ENCODE measurements around the gene UBASH3B. TPM values are rescaled to one million over a fixed set of nuclear protein-coding genes. Genes with fewer than 3 reads are reported as not detected.

Gene UBASH3B
- total RNA-seq, 1 experiment from 2014 or later = 8.0 TPM

- Histone ChIP-seq H3K79me2 (ENCODE audit: insufficient read depth, low read length) (no peaks in the 10 kb centered on the region), H2BK120ac (ENCODE audit: low read depth, low read length, poor library complexity, severe bottlenecking) (no peak overlapping the region), H4K8ac (replicated peaks; ENCODE audit: insufficient read length, low read depth, low read length) (no peak overlapping the region), H4K5ac (ENCODE audit: insufficient read length, low read depth, low read length) (no peak overlapping the region), H3K27ac (ENCODE audit: insufficient read length, low read depth, low read length) (no peak overlapping the region), H2AK5ac (ENCODE audit: insufficient read length, low read length) (no peak overlapping the region), H3K18ac (ENCODE audit: insufficient read length, low read depth, low read length) (no peak overlapping the region), H3K14ac (ENCODE audit: insufficient read depth, low read length) (no peak overlapping the region), H3K9me3 (ENCODE audit: control insufficient read depth, low read depth, low read length) (no peaks in the 10 kb centered on the region), H3K4ac (ENCODE audit: low read depth, low read length) (no peak overlapping the region), H3T11ph (ENCODE audit: low read length) (no peak overlapping the region), H3K23ac (ENCODE audit: insufficient read length, low read depth, low read length) (no peak overlapping the region), H3K9ac (ENCODE audit: extremely low read depth, insufficient read length, low read length) (no peak overlapping the region), H3K27me3 (ENCODE audit: insufficient read depth, low read length) (no peaks in the 10 kb centered on the region), H4K20me1 (ENCODE audit: control insufficient read depth, insufficient read depth, insufficient read length) (no peaks in the 10 kb centered on the region), H3K4me1 (ENCODE audit: insufficient read depth, low read length) (no peaks in the 10 kb centered on the region; the same call in 1 of the 2 replicates), H2BK20ac (ENCODE audit: low read depth, low read length, poor library complexity, severe bottlenecking) (no peak overlapping the region), H2BK5ac (ENCODE audit: insufficient read length, low read length) (no peak overlapping the region), H2AFZ (ENCODE audit: low read length) (no peak overlapping the region), H2BK12ac (ENCODE audit: insufficient read length, low read depth, low read length) (no peak overlapping the region), H4K91ac (ENCODE audit: insufficient read length, low read depth, low read length) (no peak overlapping the region), H3K4me2 (ENCODE audit: insufficient read depth, insufficient read length, low read length) (no peak overlapping the region), H3K79me1 (ENCODE audit: insufficient read depth, low read depth, low read length, poor library complexity, severe bottlenecking) (no peaks in the 10 kb centered on the region), H2BK15ac (ENCODE audit: low read depth, low read length) (no peak overlapping the region), H3K56ac (ENCODE audit: insufficient read length, low read depth, low read length) (no peak overlapping the region), H3K23me2 (ENCODE audit: insufficient read length, low read depth, low read length, poor library complexity, severe bottlenecking) (no peaks in the 10 kb centered on the region)
- Mint-ChIP-seq H3K9me3 (no peaks in the 10 kb centered on the region), H3K4me1 (peaks cover 0 to 3% of the 10 kb centered on the region in 2 experiments; a peak in 2 of 4 replicates), H3K27ac (no peak overlapping the region), H3K4me3 (no peak overlapping the region), H3K27me3 (ENCODE audit: low read depth) (peaks cover 6% of the 10 kb centered on the region; the same call in 1 of the 2 replicates), H3K36me3 (ENCODE audit: insufficient read depth in 1 of 3, low read depth in 3 of 3) (no peaks in the 10 kb centered on the region)
- WGBS (ENCODE audit: extremely low coverage, insufficient read length, low lambda C conversion rate) = no CpG with 5 or more reads among the region's 5 CpGs
- DNase-seq = no peak
- no peak for TF ChIP-seq CTCF (conservative IDR thresholded peaks at IDR 0.05)
Measured at GRCh38 chr11:122645847-122646246, 9.7 kb upstream of the UBASH3B start.
